Naive thymus-derived CD8-positive, alpha-beta T cell (primary cell): ENCODE results near the gene LEKR1. TPM values are rescaled to one million over a fixed set of nuclear protein-coding genes. Genes with fewer than 3 reads are reported as not detected.
A peak's percentile ranks its signal among the peaks of the same experiment; 100 is the strongest.
"Not testable (repeated sequence)": the region's sequence is repeated elsewhere in the genome, so short reads cannot be mapped to it uniquely, and the experiment has no call there.

ENCODE experiments used
- ATAC-seq, 2 donors: fragments of 150-1000 bp; cut with Tn5 transposase in 1 of 2; sonication (Bioruptor Pico), chemical (Tn5 transposase) in 1 of 2; 1 replicate in 1 of 2; 2 replicates in 1 of 2; pipeline ENCODE4 v1.10.0; 2021; ENCODE audit warnings: mild to moderate bottlenecking in 2 of 2, moderate library complexity in 2 of 2
- POLR2A ChIA-PET: fragments of 350-600 bp; sonication (Branson Sonifier 250); formaldehyde crosslinking; loops from one replicate; lab custom pipeline; 2021; ENCODE audit warnings: antibody characterized with exemption; lab: Charles Lee
- DNase-seq, 10 donors: peaks; one replicate each; pipeline versions ENCODE4 v3.0.0 to v3.0.0-alpha.2; 2020 to 2022
- H3K27ac Mint-ChIP-seq, 10 donors: one replicate each; pipeline ENCODE4 v1.8.0; 2020 to 2022; ENCODE audit warnings: mild to moderate bottlenecking in 10 of 10, mixed read lengths in 10 of 10, moderate library complexity in 4 of 10, inconsistent platforms in 1 of 10
- H3K27me3 Mint-ChIP-seq, 5 donors: one replicate each; pipeline ENCODE4 v1.8.0; 2021 to 2022; ENCODE audit warnings: mixed read lengths in 5 of 5
- H3K36me3 Mint-ChIP-seq, 3 donors: one replicate each; pipeline ENCODE4 v1.8.0; 2020 to 2022; ENCODE audit warnings: mixed read lengths in 3 of 3, mild to moderate bottlenecking in 2 of 3, inconsistent platforms in 1 of 3
- H3K4me1 Mint-ChIP-seq, 4 donors: one replicate each; pipeline ENCODE4 v1.8.0; 2021 to 2022; ENCODE audit warnings: mixed read lengths in 4 of 4
- H3K4me3 Mint-ChIP-seq, 10 donors: one replicate each; pipeline ENCODE4 v1.8.0; 2020 to 2022; ENCODE audit warnings: mild to moderate bottlenecking in 10 of 10, mixed read lengths in 10 of 10, moderate library complexity in 6 of 10, inconsistent platforms in 1 of 10
- H3K9me3 Mint-ChIP-seq, 9 donors: one replicate each; pipeline ENCODE4 v1.8.0; 2020 to 2022; ENCODE audit warnings: mixed read lengths in 9 of 9, mild to moderate bottlenecking in 3 of 9, inconsistent platforms in 1 of 9, moderate library complexity in 1 of 9
- polyA plus RNA-seq, 3 donors: library from polyadenylated mRNA; unstranded; fragments of 300-500 nt; fragmentation: Illumina TruSeq; gene quantifications; one replicate each; pipeline ENCODE4 v1.2.3, GENCODE V29; 2021
- total RNA-seq, 8 experiments: library from RNA in 2 of 8; stranded (reverse) in 2 of 8; gene quantifications; one replicate each; pipeline ENCODE4 v1.2.3 and lab custom pipeline; 2021 to 2026

Gene LEKR1
- total and polyA plus RNA-seq, 5 experiments from 2014 or later: 0.33 to 3.0 (median 1.4) TPM

DNA sequence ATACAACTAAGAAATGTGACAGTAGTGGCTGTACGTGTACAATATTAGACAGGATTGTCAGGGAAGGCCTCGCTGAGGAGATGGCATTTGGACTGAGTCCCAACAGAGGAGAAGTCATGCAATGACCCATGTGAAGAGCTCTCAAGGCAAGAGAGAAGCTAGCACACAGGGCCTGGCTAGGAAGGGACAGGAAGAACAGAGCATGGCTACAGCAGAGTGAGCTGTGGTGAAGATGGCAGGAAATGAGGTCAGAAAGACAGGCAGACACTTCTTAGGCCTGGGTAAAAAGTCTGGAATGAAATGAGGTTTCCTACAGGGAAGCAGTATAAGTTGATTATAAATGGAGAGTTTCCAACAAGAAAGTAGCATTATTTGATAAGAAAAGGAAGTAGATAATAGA lies 33.2 kb upstream of the LEKR1 start:
- Mint-ChIP-seq H3K27ac (peak overlapping the region; percentile 4 to 87 (median 44)), H3K4me1 (peaks cover 15 to 27% (median 22%) of the 10 kb centered on the region in 4 donors), H3K4me3 (no peak overlapping the region), H3K9me3 (no peaks in the 10 kb centered on the region), H3K36me3 (peaks cover 0 to 3% (median 2%) of the 10 kb centered on the region in 3 donors), H3K27me3 (no peaks in the 10 kb centered on the region)
- DNase-seq (peak in 3 of 10 donors; percentile 3 to 20 (median 3)), ATAC-seq (peak; percentile 73 to 74)
- POLR2A ChIA-PET: interaction anchor here (1.1 to 1.2 kb wide), 3 partner anchors 24 to 118 kb away, joined by 3 read pairs; partner anchors contain the start of genes LEKR1 and TIPARP

DNA sequence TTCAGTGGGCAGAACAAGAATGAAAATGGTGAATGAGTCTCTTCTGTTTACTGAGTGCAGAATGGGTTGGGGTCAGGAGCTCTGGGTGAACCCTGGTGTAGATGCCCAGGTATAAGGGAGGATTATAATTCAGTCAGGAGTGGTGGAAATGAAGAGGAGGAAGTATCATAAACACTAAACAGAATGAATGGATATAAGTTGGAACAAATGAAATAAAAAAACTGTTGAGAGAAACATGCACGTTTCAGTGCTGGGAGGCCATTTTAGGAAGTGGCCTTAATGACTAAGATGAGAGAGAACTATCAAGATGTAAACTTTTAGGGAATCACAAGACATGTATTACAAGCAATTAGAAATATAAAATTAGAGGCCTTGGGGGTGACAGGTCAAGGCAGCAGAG lies 32.8 kb upstream of the LEKR1 start:
- H3K4me3 Mint-ChIP-seq: no peak overlapping the region
- H3K36me3 Mint-ChIP-seq: no peaks in the 10 kb centered on the region
- H3K27ac Mint-ChIP-seq: peak overlapping the region; percentile 4 to 87 (median 30)
- no peak for ATAC-seq
- H3K27me3 Mint-ChIP-seq: no peaks in the 10 kb centered on the region
- no peak for DNase-seq
- POLR2A ChIA-PET: interaction anchor here (1.1 to 1.2 kb wide), 2 partner anchors 24 to 33 kb away, joined by 3 read pairs; partner anchors contain the start of gene LEKR1
- H3K4me1 Mint-ChIP-seq: peaks cover 15 to 27% (median 22%) of the 10 kb centered on the region in 4 donors
- peaks cover 0 to 1% (median 0%) of the 10 kb centered on the region in 9 donors for H3K9me3 Mint-ChIP-seq

DNA sequence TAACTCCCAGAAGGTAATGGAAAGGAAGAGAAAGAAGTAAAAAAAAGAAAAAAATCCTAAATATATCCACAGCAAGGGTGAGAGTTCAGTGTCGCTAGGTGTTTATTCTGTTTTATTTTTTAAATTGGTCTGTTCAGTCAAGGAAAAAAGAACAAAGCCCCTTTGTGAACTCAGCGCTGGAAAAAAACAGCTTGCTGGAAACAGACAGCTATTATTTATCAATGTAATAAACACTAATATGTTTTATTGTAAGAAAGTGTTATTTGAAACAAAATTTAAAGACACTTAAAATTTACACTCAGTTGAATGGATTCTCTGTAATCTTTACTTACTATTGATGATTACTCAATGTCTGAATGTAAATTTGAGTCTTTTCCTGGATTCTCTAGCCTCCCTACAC lies 32.3 kb upstream of the LEKR1 start:
- no peak for ATAC-seq
- no peak for DNase-seq
- peak overlapping the region in 7 of 10 donors; percentile 15 to 87 (median 29) for H3K27ac Mint-ChIP-seq

DNA sequence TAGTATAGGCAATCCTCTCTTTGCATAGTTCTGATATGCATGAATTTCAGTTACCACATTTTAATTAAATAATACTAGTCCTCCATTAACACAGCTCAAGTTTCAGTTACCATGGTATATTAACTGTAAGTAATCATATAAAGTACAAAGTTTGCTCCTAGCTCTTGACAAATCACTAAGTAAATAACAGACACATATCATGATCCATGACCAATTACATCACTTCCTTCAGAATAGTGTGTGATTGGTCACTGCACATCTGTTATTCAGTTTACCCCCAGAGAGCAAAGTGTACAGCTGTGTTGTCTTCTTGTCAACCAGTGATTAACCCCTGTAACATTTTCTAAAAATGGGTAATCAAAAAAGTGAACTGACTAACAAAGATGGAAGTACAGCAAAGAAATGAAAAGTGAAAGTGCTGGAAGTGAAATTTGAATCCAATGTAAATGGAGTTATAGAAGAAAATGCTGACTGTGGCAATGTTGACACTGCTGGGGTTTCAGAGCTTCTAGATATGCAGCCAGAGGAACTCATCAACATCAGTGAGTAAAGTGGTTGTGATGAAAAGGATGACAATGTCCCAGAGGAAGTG lies 30.2 kb upstream of the LEKR1 start:
- no peaks in the 10 kb centered on the region for H3K27me3 Mint-ChIP-seq
- ATAC-seq (no peak), DNase-seq (no peak)
- H3K36me3 Mint-ChIP-seq: peaks cover 6 to 14% (median 14%) of the 10 kb centered on the region in 3 donors
- H3K27ac Mint-ChIP-seq: peak overlapping the region in 2 of 10 donors; percentile 34 to 75
- POLR2A ChIA-PET: no interaction called here
- H3K4me3 Mint-ChIP-seq: no peak overlapping the region
- peaks cover 8 to 27% (median 19%) of the 10 kb centered on the region in 9 donors for H3K9me3 Mint-ChIP-seq
- peaks cover 16 to 27% (median 22%) of the 10 kb centered on the region in 4 donors for H3K4me1 Mint-ChIP-seq

More for the DNA sequence above, 32.3 kb upstream of the LEKR1 start:
- Mint-ChIP-seq H3K4me3 (no peak overlapping the region), H3K27me3 (no peaks in the 10 kb centered on the region), H3K9me3 (peaks cover 0 to 6% (median 1%) of the 10 kb centered on the region in 9 donors), H3K36me3 (peaks cover 0 to 2% (median 0%) of the 10 kb centered on the region in 3 donors), H3K4me1 (peaks cover 15 to 27% (median 22%) of the 10 kb centered on the region in 4 donors)
- POLR2A ChIA-PET: interaction anchor here (1.2 kb wide), 1 partner anchor 23 kb away, joined by 3 read pairs; no protein-coding TSS in a partner anchor

DNA sequence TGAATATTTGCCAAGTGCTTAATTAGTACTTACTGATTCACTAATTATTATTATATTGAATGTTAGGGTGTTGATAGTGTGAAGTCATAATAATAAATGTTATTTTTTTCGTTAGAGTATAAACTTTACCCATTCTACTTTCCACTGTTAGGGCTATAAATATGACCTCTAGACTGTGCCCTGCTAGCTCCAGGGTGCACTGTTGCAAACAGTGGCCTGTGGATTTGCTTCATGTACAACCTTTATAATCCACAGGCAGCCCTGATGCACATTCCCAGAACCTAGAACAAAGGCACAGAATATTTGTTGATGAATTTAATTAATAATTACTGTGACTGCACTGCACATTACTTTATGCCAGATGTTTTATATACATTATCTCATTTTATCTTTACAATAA lies 28.8 kb upstream of the LEKR1 start:
- POLR2A ChIA-PET: no interaction called here
- Mint-ChIP-seq H3K9me3 (peaks cover 10 to 36% (median 24%) of the 10 kb centered on the region in 9 donors), H3K27me3 (no peaks in the 10 kb centered on the region), H3K4me1 (peaks cover 13 to 23% (median 20%) of the 10 kb centered on the region in 4 donors), H3K36me3 (peaks cover 6 to 20% (median 19%) of the 10 kb centered on the region in 3 donors), H3K27ac (no peak overlapping the region), H3K4me3 (no peak overlapping the region)
- DNase-seq (no peak), ATAC-seq (no peak)

DNA sequence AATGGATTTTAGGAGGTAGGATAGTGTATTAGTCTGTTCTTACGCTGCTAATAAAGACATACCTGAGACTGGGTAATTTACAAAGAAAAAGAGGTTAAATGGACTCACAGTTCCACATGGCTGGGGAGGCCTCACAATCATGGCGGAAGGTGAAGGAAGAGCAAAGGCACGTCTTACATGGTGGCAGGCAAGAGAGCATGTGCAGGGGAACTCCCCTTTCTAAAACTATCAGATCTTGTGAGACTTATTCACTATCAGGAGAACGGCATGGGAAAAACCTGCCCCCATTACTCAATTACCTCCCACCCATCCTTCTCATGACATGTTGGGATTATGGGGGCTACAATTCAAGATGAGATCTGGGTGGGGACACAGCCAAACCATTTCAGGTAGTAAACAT lies 25.9 kb upstream of the LEKR1 start:
- DNase-seq, H3K4me3 Mint-ChIP-seq, H3K27me3 Mint-ChIP-seq, H3K4me1 Mint-ChIP-seq, POLR2A ChIA-PET, ATAC-seq: not testable (repeated sequence)
- peaks cover 6 to 32% (median 25%) of the 10 kb centered on the region in 3 donors for H3K36me3 Mint-ChIP-seq
- peak overlapping the region in 1 of 10 donors; percentile 20 for H3K27ac Mint-ChIP-seq
- peaks cover 16 to 48% (median 33%) of the 10 kb centered on the region in 9 donors for H3K9me3 Mint-ChIP-seq

DNA sequence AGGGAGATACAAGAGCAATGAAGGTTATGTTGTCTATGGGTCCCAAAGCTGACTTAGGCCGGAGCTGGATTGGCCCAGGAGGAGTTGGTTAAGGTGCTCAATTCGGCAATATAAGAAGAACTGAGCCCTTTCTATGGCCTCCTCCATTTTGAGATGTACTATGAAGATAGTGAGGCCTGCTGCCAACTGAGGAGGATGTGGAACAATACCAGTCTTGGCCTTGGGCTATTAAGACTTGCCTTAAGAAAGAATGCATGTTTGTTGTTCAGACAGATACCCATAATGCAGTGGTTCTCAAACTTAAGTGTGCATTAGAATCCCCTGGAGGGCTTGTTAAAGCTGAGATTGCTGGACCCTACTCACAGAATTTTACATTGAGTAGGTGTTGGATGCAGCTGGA lies 24.4 kb upstream of the LEKR1 start:
- Mint-ChIP-seq H3K4me1 (peaks cover 0 to 2% (median under 1%) of the 10 kb centered on the region in 4 donors), H3K4me3 (no peak overlapping the region), H3K27ac (no peak overlapping the region), H3K9me3 (peaks cover 16 to 54% (median 40%) of the 10 kb centered on the region in 9 donors), H3K27me3 (no peaks in the 10 kb centered on the region), H3K36me3 (peaks cover 6 to 34% (median 28%) of the 10 kb centered on the region in 3 donors)
- ATAC-seq: no peak
- POLR2A ChIA-PET: no interaction called here
- no peak for DNase-seq

DNA sequence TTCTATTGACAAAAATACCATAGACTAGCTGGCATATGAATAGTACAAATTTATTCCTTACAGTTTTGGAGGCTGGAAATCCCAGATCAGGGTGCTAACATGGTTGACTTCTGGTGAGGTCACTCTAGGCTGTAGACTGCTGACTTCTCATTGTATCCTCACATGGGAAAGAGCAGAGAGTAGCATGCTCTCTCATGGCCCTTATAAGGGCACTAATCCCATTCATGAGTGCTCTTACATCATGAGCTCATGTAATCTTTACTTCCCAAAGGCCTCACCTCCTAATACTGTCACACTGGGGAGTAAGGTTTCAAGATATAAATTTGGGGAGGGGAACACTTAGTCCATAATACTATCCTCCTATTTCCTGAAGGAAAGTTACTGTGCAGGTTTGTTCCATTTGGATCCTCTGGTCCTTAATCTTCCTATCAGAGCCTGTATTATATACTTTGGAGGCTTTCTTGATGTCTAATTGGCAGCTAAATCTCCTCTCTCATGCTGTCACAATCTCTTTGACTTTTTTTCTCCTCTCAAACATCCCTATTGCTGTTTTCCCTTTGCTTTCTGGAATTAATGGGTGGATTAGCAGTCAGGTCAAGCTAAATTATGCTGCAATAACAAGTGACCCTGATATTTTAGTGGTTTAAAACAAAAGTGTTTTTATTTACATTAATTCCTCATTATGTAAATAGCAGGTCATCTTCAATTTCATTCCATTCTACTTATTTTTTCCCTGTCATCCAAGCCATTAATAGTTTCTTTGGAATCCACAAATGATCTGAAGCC lies 23.1 kb upstream of the LEKR1 start:
- ATAC-seq: no peak
- POLR2A ChIA-PET: no interaction called here
- no peak overlapping the region for H3K27ac Mint-ChIP-seq

DNA sequence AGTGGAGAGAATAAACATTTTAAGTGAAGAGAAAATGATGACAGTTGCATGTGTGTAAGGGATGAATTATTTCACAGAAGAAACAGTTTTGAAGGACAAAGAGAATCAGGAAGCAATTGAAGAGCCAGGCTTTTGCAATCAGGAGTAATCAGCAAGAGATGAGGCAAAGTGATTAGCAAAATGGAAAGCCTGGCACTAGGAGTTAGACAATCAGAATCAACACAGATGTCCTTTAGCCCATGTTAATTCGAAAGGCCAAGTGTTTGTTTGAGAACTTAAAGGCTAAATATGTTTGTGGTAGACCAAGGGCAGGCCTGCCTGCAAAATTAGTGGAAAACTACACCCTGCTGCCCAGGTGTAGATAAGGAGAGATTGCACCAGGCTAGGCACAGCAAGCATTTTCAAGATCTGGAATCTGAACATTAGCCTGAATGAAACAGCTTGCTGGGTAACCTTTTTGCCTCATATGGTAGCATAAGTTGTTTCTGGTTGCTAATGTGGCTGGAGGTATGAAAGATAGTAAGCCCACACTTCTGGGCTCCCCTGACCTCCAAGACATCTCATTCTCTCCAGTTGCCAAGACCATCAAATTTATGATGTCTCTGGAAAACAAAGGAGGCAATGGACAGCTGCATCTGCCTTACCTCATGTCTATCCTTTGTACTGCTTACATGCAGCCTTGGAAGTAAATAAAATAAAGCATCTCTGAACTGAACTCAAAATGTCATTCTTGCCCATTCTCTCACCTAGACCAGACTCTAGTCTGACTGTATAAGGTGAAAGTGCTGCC lies 22.0 kb upstream of the LEKR1 start:
- H3K9me3 Mint-ChIP-seq: peaks cover 18 to 61% (median 35%) of the 10 kb centered on the region in 9 donors
- no peak overlapping the region for H3K4me3 Mint-ChIP-seq
- H3K4me1 Mint-ChIP-seq: peaks cover 0 to 2% (median under 1%) of the 10 kb centered on the region in 4 donors
- POLR2A ChIA-PET: interaction anchor here (0.7 kb wide), 1 partner anchor 57 kb away, joined by 3 read pairs; no protein-coding TSS in a partner anchor
- DNase-seq: no peak
- H3K27ac Mint-ChIP-seq: no peak overlapping the region
- ATAC-seq: no peak
- H3K36me3 Mint-ChIP-seq: peaks cover 6 to 36% (median 34%) of the 10 kb centered on the region in 3 donors
- H3K27me3 Mint-ChIP-seq: no peaks in the 10 kb centered on the region

More for the DNA sequence above, 23.1 kb upstream of the LEKR1 start:
- peaks cover 6 to 37% (median 32%) of the 10 kb centered on the region in 3 donors for H3K36me3 Mint-ChIP-seq
- no peak for DNase-seq
- H3K27me3 Mint-ChIP-seq: no peaks in the 10 kb centered on the region
- H3K9me3 Mint-ChIP-seq: peaks cover 18 to 60% (median 44%) of the 10 kb centered on the region in 9 donors
- H3K4me3 Mint-ChIP-seq: no peak overlapping the region
- H3K4me1 Mint-ChIP-seq: peaks cover 0 to 2% (median under 1%) of the 10 kb centered on the region in 4 donors

DNA sequence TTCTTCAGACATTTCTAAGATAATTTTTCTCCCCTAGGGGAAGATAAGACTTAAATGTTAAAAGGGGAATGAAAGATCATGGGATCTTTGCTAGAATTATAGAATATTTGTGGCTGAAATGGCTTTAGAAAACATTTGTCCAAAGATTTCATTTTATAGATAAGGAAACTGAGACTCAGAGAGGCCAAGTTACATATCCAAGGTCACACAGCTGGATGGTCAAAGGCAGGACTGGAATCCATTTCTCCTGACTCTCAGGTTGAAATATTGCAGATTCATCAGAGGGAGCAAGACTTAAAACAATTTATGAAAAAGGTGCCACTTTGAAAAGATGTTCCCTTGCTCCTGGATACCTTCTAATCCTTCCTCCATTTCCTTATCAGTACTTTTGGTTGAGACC lies 19.5 kb upstream of the LEKR1 start:
- H3K4me1 Mint-ChIP-seq: peaks cover 0 to 2% (median 0%) of the 10 kb centered on the region in 4 donors
- H3K27me3 Mint-ChIP-seq: no peaks in the 10 kb centered on the region
- H3K9me3 Mint-ChIP-seq: peaks cover 8 to 56% (median 20%) of the 10 kb centered on the region in 9 donors
- POLR2A ChIA-PET: interaction anchor here (0.9 kb wide), 1 partner anchor 10 kb away, joined by 3 read pairs; no protein-coding TSS in a partner anchor
- no peak overlapping the region for H3K4me3 Mint-ChIP-seq
- H3K36me3 Mint-ChIP-seq: peaks cover 5 to 45% (median 25%) of the 10 kb centered on the region in 3 donors
- ATAC-seq (no peak), DNase-seq (no peak)
- H3K27ac Mint-ChIP-seq: peak overlapping the region in 1 of 10 donors; percentile 61

DNA sequence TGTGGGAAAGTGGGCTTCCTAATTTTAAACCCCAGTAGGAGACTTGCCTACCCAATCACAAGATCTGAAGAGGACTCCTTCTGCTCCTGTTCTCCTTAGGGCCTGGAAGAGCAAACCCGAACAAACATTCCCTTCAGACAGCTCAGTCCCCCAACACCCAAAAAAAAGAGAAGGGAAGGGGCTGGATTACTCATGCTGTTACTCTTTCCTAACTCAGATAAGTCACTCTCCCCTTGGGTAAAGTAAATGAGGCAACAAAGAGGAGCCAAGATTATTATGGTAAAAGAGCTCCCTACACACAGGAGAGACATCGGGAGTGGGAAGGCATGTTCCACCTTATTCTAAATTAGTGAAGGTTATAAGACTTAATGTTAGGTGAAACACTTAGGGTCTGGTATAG lies 18.1 kb upstream of the LEKR1 start:
- POLR2A ChIA-PET: no interaction called here
- H3K4me3 Mint-ChIP-seq: no peak overlapping the region
- H3K9me3 Mint-ChIP-seq: peaks cover 8 to 54% (median 20%) of the 10 kb centered on the region in 9 donors
- no peak overlapping the region for H3K27ac Mint-ChIP-seq
- no peak for ATAC-seq
- DNase-seq: no peak
- H3K4me1 Mint-ChIP-seq: peaks cover 0 to 6% (median 2%) of the 10 kb centered on the region in 4 donors
- H3K36me3 Mint-ChIP-seq: peaks cover 5 to 49% (median 24%) of the 10 kb centered on the region in 3 donors
- H3K27me3 Mint-ChIP-seq: no peaks in the 10 kb centered on the region
